Transverse colon (tissue), 4 donors: ENCODE results near the gene PKNOX1.
"Not testable (repeated sequence)": the region's sequence is repeated elsewhere in the genome, so short reads cannot be mapped to it uniquely, and the experiment has no call there.

Experiments used
- CTCF ChIP-seq, 5 experiments: fragments of 200-600 bp in 3 of 5; fragments of 450-650 bp in 2 of 5; sonication (generic) in 3 of 5; IDR thresholded peaks; 1 replicate in 2 of 5; 2 replicates in 3 of 5; pipeline ENCODE4 v1.5.1; 2016 to 2017; ENCODE audit warnings: antibody characterized with exemption in 5 of 5, inconsistent platforms in 3 of 5, mild to moderate bottlenecking in 2 of 5, moderate library complexity in 1 of 5
- POLR2A ChIP-seq: fragments of 450-650 bp; IDR thresholded peaks from one replicate; pipeline ENCODE4 v1.6.1; 2016; ENCODE audit warnings: antibody characterized with exemption, mild to moderate bottlenecking, moderate library complexity
- POLR2AphosphoS5 ChIP-seq, 3 donors: sonication (generic); formaldehyde crosslinking; IDR thresholded peaks; one replicate each; pipeline ENCODE4 v1.6.1; 2016; ENCODE audit warnings: antibody characterized with exemption in 3 of 3

GRCh38 chr21:42933973-42934372 lies 40.4 kb upstream of the PKNOX1 start:
- not testable (repeated sequence) for TF ChIP-seq POLR2AphosphoS5 (IDR thresholded peaks at IDR 0.05); CTCF (IDR thresholded peaks at IDR 0.05); POLR2A
